Sigmoid colon (tissue), 4 donors: ENCODE data around the gene EOGT.

ENCODE experiments used
- CTCF ChIP-seq, 4 experiments: fragments of 450-650 bp in 3 of 4; fragments of 200-600 bp in 1 of 4; IDR thresholded peaks; one replicate each; pipeline ENCODE4 v1.5.1; 2016 to 2019; ENCODE audit warnings: antibody characterized with exemption in 4 of 4, mild to moderate bottlenecking in 3 of 4, moderate library complexity in 2 of 4
- EP300 ChIP-seq, 4 donors: sonication (generic); formaldehyde crosslinking; IDR thresholded peaks; one replicate each; pipeline ENCODE4 v1.6.1; 2017; ENCODE audit warnings: antibody characterized with exemption in 4 of 4
- POLR2A ChIP-seq, 2 donors: fragments of 450-650 bp; IDR thresholded peaks; one replicate each; pipeline ENCODE4 v1.6.1; 2016; ENCODE audit warnings: antibody characterized with exemption in 2 of 2, mild to moderate bottlenecking in 2 of 2, moderate library complexity in 2 of 2

- TF ChIP-seq POLR2A (IDR thresholded peaks at IDR 0.05) (no peak), EP300 (IDR thresholded peaks at IDR 0.05) (no peak), CTCF (IDR thresholded peaks at IDR 0.05) (no peak)
Measured at GRCh38 chr3:68984011-68984530, 29.4 kb downstream of the EOGT start.
